ENCODE data around the gene REEP5. TPM values are rescaled to one million over a fixed set of nuclear protein-coding genes. Genes with fewer than 3 reads are reported as not detected.

The REEP5 gene
- total and polyA plus RNA-seq, 8 donors = 33.0 to 84.7 (median 70.7) TPM

DNA sequence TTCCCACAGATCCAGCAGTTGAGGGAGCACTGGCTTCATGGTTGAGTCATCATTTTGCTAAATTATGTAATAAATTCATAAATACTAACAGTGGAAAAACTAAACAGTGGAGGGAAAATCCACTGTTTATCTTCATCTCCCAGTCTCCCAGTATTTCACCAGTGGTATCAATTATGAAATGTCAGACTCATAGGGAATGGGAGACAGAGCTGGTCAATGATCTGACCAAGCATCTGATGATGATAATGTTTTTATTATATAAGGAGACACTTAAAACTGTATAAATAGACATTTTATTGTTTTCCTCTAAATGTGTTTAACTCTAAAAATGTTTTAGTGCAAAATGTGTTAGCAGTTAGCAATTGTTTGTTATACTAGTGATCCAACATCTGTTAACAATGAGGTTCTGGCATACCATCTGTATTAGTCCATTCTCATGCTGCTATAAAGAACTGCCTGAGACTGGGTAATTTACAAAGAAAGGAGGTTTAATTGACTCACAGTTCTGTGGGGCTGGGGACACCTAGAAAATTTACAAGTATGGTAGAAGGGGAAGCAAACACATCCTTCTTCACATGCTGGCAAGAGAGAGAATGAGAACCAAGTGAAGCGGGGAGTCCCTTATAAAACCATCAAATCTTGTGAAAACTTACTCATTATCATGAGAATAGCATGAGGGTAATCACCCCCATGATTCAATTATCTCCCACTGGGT lies 11.8 kb upstream of the REEP5 start:
- intact Hi-C loops (cut with DNase I) = no loop called here
- no peaks in the 10 kb centered on the region for H3K36me3 ChIP-seq
- no peak for ATAC-seq

DNA sequence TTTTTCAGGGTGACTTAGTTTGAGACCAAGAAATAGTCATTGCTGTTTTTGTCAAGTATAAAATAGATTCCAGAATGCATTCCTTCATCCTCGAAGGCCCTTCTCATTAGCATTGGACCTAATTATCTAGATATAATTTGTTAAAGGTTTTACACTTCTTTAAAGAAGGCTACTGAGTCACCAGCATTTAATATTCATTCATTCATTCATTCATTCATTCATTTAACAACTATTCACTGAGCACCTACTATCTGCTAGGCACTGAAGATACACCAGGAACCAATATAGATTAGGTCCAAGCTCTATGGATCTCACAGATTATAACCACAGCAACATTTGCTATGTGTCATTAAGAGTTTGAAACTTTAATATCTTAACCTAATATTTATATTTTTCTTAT lies 11.1 kb upstream of the REEP5 start:
- intact Hi-C loops (cut with DNase I) = no loop called here
- no peak for FAIRE-seq
- Histone ChIP-seq H3K27ac (no peak overlapping the region), H3K9me3 (no peaks in the 10 kb centered on the region), H3K27me3 (no peaks in the 10 kb centered on the region), H3K4me1 (no peaks in the 10 kb centered on the region), H3K4me3 (no peak overlapping the region), H3K36me3 (no peaks in the 10 kb centered on the region)
- DNase-seq = no peak
- 80 to 88% methylated on average over 1 of the region's 1 CpG for WGBS, 2 donors
- ATAC-seq = no peak
- TF ChIP-seq, protein P1, sequence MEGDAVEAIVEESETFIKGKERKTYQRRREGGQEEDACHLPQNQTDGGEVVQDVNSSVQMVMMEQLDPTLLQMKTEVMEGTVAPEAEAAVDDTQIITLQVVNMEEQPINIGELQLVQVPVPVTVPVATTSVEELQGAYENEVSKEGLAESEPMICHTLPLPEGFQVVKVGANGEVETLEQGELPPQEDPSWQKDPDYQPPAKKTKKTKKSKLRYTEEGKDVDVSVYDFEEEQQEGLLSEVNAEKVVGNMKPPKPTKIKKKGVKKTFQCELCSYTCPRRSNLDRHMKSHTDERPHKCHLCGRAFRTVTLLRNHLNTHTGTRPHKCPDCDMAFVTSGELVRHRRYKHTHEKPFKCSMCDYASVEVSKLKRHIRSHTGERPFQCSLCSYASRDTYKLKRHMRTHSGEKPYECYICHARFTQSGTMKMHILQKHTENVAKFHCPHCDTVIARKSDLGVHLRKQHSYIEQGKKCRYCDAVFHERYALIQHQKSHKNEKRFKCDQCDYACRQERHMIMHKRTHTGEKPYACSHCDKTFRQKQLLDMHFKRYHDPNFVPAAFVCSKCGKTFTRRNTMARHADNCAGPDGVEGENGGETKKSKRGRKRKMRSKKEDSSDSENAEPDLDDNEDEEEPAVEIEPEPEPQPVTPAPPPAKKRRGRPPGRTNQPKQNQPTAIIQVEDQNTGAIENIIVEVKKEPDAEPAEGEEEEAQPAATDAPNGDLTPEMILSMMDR (IDR thresholded peaks at IDR 0.05) = no peak

More for the DNA sequence above, 11.8 kb upstream of the REEP5 start:
- Histone ChIP-seq H3K27ac (no peak overlapping the region), H3K4me1 (no peaks in the 10 kb centered on the region), H3K27me3 (no peaks in the 10 kb centered on the region), H3K9me3 (no peaks in the 10 kb centered on the region), H3K4me3 (no peak overlapping the region)
- no peak for DNase-seq
- TF ChIP-seq, protein P1 (IDR thresholded peaks at IDR 0.05) = no peak
- no peak for FAIRE-seq
- 100% methylated on average over 1 of the region's 1 CpG for WGBS, 2 donors

DNA sequence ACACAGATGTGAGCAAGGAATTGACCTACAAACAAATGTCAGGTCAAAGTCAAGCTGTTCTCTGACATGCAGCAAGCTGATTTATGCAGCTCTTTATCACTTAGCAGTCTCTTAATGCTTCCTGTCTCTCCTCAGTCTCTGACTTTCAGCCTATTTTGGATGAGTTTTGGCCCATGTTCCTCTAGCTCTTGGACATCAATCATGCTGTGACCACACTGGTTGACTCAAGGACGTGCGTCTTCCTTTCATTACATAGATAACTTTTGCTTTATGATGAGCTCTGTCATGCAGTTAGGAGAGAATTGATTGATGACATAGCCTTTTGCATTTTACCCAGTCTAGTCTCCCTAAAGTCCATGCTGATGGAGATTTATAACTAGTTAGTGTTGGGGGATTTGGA lies 9.4 kb upstream of the REEP5 start:
- FAIRE-seq (no peak), ATAC-seq (no peak), DNase-seq (no peak)
- TF ChIP-seq, protein P1 (IDR thresholded peaks at IDR 0.05) = no peak
- Histone ChIP-seq H3K4me1 (no peaks in the 10 kb centered on the region), H3K36me3 (no peaks in the 10 kb centered on the region), H3K27ac (no peak overlapping the region), H3K9me3 (no peaks in the 10 kb centered on the region), H3K4me3 (no peak overlapping the region), H3K27me3 (no peaks in the 10 kb centered on the region)
- WGBS, 2 donors = 74 to 91% methylated on average over 2 of the region's 2 CpGs
- intact Hi-C loops (cut with DNase I) = no loop called here

DNA sequence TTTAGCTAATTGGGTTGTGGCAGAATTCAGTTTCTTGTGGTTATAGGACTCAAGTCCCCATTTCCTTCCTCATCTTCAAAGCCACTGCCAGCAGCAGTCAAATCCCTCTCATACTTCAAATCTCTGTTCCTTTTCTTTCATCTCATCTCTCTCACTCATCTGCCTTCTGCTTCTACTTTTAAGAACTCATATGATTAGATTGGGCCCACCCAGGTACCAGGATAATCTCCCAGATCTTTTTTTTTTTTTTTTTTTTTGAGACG lies 8.0 kb upstream of the REEP5 start:
- Histone ChIP-seq H3K27ac (no peak overlapping the region), H3K4me1 (no peaks in the 10 kb centered on the region), H3K27me3 (no peaks in the 10 kb centered on the region), H3K9me3 (no peaks in the 10 kb centered on the region), H3K4me3 (no peak overlapping the region), H3K36me3 (no peaks in the 10 kb centered on the region)
- TF ChIP-seq, protein P1 (IDR thresholded peaks at IDR 0.05) = no peak
- peak in 1 of 4 donors; percentile 37 for ATAC-seq
- FAIRE-seq = no peak
- intact Hi-C loops (cut with DNase I) = no loop called here
- WGBS, 2 donors = 94% methylated on average over 1 of the region's 1 CpG; no CpG with 5 or more reads in 1 of the 2 donors
- DNase-seq = no peak

DNA sequence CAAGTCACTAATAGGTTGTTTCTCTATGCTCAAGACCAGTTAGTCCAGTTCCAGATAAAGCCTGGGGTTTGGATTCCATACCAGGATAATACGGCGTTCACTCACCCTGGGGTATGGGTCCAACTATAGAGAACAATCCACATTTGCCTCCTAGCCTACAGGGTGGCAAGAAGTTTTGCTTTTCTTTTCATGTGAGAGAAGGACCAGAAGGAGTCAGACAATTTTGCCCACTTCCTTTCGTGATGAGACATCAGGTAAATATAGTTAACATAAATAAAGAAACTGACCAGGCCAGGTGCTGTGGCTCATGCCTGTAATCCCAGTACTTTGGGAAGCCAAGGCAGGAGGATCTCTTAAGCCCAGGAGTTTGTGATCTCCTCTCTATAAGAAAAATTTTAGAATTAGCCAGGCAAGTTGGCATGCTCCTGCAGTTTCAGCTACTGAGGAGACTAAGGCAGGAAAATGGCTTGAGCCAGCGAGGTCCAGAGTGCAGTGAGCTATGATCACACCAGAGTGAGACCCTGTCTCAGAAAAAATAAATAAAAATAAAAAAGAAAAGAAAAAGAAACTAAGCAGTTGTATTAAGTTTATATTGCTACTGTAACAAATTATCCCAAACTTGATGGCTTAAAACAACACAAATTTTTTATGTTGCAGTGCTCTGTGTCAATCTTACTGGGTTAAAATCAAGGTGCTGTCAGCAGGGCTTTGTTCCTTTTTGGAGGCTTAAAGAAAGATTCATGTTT lies 7.5 kb upstream of the REEP5 start:
- H3K4me3 ChIP-seq = no peak overlapping the region
- TF ChIP-seq, protein P1 (IDR thresholded peaks at IDR 0.05) = no peak
- intact Hi-C loops (cut with DNase I) = loop anchor here in 1 of 3 donors (10.0 kb wide), 1 partner anchor 375 kb away; no protein-coding TSS in a partner anchor
- no peaks in the 10 kb centered on the region for H3K4me1 ChIP-seq
- FAIRE-seq (no peak), DNase-seq (no peak), ATAC-seq (no peak)
- 89 to 97% methylated on average over 4 of the region's 4 CpGs for WGBS, 2 donors
- no peaks in the 10 kb centered on the region for H3K27me3 ChIP-seq
- no peak overlapping the region for H3K27ac ChIP-seq
- H3K36me3 ChIP-seq = no peaks in the 10 kb centered on the region
- no peaks in the 10 kb centered on the region for H3K9me3 ChIP-seq
